Posterior cingulate gyrus (tissue), 11 donors: Measurements from ENCODE around the gene GMNN.
"Not testable (repeated sequence)": the region's sequence is repeated elsewhere in the genome, so short reads cannot be mapped to it uniquely, and the experiment has no call there.

Source experiments
- DNase-seq, 10 donors: peaks; one replicate each; pipeline versions ENCODE4 v3.0.0 to v3.0.0-alpha.2; 2020 to 2021; ENCODE audit warnings: mixed read lengths in 3 of 10
- intact Hi-C: fragments of 100-400 bp; cut with DNase I; formaldehyde crosslinking; loops from one replicate; pipeline ENCODE4 v1.15.1; 2023

Gene GMNN

DNA sequence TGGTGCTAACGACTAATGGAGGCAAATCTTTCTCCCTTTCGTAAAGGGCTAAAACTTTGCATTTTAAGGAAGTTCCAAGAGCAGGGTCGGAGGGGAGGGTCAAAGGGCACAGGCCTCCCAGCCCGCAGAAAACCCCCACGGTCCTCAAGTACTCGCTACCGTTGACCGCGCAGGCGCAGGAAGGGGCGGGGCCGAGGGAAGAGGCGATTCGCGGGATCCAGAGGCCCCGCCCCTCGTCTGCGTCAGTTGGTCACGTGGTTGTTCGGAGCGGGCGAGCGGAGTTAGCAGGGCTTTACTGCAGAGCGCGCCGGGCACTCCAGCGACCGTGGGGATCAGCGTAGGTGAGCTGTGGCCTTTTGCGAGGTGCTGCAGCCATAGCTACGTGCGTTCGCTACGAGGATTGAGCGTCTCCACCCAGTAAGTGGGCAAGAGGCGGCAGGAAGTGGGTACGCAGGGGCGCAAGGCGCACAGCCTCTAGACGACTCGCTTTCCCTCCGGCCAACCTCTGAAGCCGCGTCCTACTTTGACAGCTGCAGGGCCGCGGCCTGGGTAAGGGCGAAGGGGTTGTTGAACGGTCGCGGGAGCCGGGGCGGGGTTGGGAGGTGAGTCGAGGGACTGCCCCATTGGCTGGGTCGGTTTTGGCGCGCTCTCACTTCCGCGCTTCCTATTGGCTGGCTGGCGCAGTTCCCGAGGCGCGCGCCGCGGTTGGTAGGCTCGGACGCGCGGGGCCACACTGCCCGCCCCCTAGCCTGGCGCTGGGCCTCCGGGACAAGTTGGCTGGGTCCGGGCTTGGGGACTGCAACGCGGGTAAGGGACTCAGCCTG is at the start of gene GMNN:
Gene GMNN (plus strand): TSS at position 242 of the 824 bp plus-strand sequence. CDS start 2,310 bp downstream, outside the sequence.
- intact Hi-C loops: loop anchor here (2.0 to 10.0 kb wide), 2 partner anchors 52 to 110 kb away; partner anchors contain the start of genes ACOT13 and TDP2
- DNase-seq: peak; percentile 98 to 100 (median 99)

DNA sequence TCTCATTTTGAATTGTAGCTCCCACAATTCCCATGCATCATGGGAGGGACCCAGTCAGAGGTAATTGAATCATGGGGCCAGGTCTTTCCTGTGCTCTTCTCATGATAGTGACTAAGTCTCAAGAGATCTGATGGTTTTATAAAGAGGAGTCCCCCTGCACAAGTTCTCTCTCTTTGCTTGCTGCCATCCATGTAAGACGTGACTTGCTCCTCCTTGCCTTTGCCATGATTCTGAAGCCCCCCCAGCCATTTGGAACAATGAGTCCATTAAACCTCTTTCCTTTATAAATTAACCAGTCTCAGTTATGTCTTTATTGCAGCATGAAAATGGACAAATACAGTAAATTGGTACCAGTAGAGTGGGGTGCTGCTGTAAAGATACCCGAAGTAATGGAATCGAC is 44.1 kb upstream of the GMNN start:
- intact Hi-C loops, DNase-seq: not testable (repeated sequence)

DNA sequence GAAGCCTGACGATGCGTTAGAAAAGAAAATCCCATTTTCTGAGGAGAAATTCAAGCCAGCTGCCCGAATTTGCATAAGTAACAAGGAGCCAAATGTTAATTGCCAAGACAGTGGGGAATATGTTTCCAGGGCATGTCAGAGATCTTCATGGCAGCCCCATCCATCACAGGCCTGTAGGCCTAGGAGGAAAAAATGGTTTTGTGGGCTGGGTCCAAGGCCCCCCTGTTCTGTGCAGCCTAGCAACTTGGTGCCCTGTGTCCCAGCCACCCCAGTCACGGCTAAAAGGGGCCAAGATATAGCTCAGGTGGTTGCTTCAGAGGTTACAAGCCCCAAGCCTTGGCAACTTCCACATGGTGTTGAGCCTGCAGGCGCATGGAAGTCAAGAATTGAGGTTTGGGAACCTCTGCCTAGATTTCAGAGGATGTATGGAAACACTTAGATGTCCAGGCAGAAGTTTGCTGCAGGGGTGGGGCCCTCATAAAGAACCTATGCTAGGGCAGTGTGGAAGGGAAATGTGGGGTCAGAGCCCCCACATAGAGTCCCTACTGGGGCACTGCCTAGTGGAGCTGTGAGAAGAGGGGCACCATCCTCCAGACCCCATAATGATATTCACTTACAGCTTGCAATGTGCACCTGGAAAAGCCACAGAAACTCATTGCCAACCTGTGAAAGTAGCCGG is 43.1 kb upstream of the GMNN start:
- intact Hi-C loops, DNase-seq: not testable (repeated sequence)

DNA sequence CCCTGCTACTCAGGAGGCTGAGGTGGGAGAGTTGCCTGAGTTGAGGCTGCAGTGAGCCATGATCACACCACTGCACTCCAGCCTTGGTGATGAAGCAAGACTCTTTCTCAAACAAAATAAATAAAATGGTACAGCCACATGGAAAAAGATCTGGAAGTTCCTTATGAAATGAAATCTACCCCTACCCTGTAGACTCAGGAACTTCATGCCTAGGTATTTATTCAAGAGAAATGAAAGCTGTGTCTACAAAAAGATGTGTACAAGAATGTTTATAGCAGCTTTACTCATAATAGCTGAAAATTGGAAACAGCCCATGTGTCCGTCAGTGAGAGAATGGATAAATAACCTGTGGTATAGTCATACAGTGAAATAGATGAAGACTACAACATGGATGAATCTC is 40.6 kb upstream of the GMNN start:
- DNase-seq: no peak
- intact Hi-C loops: no loop called here

DNA sequence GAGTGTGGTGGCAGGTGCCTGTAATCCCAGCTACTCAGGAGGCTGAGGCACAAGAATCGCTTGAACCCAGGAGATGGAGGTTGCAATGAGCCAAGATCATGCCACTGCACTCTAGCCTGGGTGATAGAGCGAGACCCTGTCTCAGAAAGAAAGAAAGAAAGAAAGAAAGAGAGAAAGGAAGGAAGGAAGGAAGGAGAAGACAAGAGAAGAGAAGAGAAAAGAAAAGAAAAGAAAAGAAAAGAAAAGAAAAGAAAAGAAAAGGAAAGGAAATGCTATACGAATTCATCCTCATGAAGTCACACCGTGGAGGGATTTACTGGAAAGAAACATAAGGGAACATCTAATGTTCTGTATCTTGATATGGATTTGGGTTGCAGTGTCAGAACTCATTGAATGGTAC is 40.0 kb upstream of the GMNN start:
- intact Hi-C loops, DNase-seq: not testable (repeated sequence)

DNA sequence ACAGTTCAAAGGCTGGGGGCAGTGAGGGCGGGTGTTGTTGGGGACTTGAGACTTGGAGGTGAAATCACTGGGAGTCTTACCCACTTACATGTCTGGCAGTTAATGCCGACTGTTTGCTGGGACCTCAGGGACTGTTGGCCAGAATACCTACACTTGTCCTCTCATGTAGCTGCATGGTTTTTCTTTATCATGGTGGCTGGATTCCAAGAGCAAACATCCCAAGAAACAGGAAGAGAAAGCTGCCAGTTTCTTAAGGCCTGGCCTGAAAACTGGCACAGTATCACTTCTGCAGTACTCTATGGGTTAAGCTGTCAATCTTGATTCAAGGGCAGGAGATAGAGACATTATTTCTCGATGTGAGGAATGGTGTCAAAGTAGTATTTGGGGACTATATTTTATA is 36.0 kb upstream of the GMNN start:
- intact Hi-C loops: no loop called here
- peak in 1 of 10 donors; percentile 66 for DNase-seq

DNA sequence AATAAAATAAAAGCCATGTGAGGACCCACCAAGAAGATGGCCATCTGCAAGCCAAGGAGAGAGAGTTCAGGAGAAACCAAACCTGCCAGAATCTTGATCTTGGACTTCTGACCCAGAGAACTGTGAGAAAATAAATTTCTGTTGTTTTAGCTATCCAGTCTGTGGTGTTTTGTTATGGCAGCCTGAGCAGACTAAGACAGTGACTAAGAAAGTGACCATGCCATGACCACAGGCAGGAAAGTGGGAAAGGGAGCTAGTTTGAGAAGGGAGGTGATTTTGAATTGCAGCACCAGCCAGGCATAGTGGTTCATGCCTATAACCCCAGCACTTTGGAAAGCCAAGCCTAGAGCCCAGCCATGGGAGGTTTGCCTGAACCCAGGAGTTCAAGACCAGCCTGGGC is 33.9 kb upstream of the GMNN start:
- DNase-seq: no peak
- intact Hi-C loops: no loop called here

DNA sequence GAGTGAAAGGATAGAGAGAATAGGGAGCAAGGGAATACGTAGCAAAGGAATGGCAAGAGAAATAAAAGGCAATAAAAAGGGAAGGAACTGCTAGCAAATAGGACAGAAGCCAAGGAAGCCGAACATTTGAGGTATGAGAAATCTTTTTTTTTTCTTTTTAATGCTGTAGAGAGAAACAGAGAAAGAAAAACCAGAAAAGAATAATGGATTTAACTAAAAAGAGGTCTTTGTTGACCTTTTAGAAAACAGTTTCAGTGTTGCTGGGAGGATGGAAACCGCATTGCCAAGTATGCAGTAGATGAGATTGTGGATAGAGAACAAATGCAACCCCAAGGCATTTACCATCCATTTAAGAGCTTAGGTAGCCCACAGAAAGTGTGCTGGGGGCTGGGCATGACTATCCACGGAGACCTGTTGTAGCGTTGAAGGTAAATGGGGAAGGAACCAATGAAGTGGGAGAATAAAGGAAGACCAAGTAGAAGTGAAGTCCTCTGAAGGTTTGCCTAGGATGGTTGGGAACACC is 32.5 kb upstream of the GMNN start:
- intact Hi-C loops: no loop called here
- DNase-seq: no peak

DNA sequence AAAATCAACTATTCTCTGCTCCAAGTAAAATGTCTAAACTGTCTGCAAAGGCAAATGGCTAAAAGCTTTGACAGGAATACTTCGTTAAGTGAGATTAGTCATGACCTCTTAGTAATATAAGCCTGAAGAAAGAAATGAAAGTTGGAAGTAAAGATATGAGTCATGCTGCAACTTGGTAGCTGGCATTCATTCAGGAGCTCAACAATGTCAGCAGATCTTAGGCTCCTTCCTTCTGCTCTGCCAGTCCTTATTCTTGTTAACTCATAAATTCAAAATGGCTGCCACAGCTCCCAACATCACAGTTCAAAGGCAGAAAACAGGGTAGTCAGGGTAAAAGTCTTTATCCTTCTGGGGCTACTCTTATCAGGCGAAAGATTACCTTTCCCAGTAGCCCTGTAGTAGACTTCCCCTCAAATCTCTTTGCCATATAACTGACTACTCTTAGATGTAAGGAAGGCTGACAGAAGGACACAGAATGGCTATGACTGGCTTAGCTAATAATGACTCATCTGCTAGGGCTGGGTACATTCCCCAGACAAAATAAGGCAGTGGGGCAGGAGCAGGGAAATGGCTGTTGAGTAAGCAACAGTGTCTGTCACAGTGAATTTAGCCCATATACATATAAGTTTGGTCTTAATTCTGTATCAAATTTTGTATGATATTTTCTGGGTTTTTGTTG is 31.3 kb upstream of the GMNN start:
- DNase-seq: no peak
- intact Hi-C loops: no loop called here

DNA sequence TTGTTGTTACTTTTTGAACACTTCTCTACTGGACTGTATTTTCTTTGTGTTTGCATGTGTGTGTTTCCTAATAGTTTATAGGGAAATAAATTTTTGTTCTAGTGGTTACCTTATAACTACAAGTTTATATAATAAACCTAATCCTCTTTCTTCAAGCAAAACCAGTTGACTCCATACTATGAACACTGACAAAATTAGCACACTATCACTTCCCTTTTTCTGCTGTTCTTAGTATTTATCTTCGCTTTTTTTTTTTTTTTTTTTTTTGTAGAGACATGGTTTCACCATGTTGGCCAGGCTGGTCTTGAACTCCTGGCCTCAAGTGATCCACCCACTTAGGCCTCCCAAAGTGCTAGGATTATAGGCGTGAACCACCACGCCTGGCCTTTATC is 30.8 kb upstream of the GMNN start:
- no peak for DNase-seq
- intact Hi-C loops: no loop called here

DNA sequence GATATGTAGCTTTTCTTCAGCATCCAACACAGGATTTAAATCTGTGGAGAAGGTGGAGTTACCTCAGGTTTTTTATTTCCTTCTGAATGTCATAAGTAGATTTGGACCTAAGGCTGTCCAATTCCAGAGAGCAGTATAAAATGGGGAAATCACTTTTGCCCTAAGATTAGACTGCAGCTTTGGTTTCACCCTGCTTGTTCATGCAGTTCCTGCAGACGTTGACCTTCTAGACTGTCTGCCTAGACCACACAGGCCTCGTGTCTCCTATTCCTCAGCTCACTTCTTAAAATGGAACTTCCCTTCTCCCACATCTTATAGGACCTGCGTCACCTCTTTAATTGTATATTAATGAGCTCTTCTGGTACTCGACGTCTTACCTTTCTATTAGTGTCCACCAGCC is 29.8 kb upstream of the GMNN start:
- intact Hi-C loops: no loop called here
- DNase-seq: no peak

DNA sequence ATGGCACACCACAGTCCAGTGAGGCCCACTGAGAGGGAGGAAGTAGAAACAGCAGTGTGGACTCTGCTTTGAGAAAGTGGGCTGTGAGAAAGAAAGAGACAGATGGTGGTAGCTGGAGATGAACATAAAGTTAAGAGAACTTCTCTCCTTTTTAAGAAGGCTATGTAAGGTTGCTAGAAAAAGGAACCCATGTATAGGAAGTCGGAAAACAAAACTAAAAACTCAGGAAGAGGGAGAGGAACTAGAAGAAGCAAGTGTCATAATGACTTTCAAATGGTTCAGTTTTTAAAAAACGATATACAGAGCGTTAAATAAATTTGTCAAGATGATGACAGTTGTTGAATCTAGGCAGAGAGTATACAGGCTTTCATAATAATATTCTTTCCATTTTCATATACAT is 25.4 kb upstream of the GMNN start:
- DNase-seq: no peak
- intact Hi-C loops: no loop called here

DNA sequence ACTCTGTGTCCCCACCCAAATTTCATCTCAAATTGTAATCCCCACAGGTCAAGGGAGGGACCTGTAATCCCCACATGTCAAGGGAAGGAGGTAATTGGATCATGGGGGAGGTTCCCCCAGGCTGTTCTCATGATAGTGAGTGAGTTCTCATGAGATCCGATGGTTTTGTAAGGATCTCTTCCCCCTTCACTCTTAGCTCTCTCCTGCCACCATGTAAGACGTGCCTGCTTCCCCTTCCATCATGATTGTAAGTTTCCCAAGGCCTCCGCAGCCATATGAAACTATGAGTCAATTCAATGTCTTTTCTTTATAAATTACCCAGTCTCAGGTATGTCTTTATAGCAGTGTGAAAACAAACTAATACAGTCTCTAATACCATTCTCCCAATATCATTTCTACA is 23.9 kb upstream of the GMNN start:
- DNase-seq, intact Hi-C loops: not testable (repeated sequence)

DNA sequence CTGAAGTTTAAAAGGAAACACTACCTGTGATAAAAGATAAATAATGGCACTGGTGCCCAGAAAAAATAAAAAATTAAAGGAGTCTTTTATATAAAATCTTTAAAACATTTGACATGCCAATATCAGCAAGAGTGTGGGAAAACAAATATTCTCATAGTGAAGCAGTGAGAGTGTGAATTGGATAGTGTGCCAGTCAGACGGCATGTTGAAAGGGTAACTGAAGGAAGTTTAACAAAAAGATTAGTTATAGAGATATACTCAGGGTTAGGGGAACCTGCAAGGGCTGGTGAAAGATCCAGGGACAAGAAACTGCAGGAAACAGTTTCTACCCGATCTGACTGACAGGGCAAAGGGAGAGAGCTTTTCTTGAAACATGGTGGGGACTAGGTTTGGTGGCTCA is 22.2 kb upstream of the GMNN start:
- no peak for DNase-seq
- intact Hi-C loops: no loop called here

DNA sequence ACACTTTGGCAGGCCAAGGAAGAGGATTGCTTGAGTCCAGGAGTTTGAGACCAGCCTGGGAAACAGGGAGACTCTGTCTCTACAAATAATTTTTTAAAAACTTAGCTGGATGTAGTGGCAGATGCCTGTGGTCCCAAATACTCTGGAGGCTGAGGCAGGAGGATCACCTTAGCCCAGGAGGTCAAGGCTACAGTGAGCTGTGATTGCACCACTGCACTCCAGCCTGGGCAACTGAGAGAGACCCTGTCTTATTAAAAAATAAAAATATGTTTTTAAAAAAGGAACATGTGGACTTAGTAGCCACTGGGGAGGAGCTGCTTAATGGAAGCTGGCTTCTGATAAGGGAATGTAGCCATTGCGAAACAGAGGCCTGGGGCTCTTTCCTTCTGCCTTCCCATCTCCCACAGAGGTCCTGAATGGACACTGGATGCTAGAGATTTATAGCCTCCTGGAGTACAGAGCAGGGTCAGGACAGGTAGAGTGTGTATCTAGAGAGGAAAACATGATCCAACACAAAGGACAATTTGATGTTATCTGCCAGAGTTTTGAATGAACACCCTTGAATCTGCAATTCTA is 21.7 kb upstream of the GMNN start:
- no peak for DNase-seq
- intact Hi-C loops: no loop called here

DNA sequence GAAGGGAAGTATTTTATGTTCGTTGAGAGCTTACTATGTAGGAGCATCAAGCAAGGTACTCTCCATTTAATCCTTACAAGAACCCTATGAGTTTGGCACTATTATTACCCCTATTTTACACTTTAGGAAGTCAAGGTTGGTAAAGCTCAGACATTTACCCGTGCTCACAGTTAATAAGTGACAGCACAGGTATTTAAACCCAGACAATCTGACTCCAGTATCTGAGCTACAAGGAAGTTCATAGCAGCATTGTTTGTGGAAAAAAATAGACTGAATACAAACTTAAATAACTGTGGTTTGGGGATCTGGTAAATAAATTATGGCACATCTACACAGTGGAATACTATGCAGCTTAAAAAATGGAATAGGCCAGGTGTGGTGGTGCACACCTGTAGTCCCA is 21.2 kb upstream of the GMNN start:
- no peak for DNase-seq
- intact Hi-C loops: no loop called here

DNA sequence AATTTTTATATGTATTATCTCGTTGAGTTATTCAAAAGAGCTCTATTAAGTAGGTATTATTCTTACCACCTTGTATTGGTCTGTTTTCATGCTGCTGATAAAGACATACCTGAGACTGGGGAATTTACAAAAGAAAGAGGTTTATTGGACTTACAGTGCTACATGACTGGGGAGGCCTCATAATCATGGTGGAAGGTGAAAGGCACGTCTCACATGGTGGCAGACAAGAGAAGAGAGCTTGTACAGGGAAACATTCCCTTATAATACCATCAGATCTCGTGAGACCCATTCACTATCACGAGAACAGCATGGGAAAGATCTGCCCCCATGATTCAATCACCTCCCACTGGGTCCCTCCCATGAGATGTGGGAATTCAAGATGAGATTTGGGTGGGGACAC is 20.4 kb upstream of the GMNN start:
- DNase-seq, intact Hi-C loops: not testable (repeated sequence)

DNA sequence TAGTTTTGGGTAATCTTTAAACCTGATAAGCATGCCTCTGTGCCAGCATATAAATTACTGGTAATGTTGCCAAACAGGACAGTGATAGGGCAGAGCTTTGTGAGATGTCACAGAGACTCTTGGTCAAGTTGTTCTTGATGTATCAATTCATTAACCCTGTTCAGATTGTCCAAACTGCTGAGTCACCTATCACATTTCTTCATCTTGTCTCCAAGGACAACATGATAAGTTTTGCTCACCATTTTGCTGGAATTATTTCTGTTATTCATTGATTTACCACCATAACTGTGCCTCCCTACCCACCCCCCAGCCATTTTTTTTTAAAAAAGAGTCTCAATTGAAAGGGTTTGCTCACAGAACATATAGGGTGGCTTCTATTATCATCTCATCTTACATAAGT is 19.5 kb upstream of the GMNN start:
- intact Hi-C loops: no loop called here
- no peak for DNase-seq

DNA sequence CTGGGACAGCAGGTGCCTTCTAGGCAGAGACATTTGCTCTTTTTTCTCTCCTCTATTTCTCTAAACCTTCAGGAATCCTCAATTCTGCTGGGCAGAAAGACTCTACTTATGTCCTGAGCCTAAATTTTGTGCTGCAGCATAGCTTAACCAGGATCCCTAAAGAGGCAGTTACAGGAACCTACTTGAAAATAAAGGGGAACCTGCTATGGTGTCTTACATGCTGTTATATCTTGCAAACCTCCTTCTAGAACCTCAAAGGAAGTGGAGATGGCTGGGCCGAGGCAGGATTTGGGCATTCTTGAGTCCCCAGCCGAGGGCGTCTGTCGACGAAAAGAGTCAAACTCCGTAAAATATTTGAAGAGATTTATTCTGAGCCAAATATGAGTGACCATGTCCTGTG is 17.1 kb upstream of the GMNN start:
- intact Hi-C loops: no loop called here
- no peak for DNase-seq

DNA sequence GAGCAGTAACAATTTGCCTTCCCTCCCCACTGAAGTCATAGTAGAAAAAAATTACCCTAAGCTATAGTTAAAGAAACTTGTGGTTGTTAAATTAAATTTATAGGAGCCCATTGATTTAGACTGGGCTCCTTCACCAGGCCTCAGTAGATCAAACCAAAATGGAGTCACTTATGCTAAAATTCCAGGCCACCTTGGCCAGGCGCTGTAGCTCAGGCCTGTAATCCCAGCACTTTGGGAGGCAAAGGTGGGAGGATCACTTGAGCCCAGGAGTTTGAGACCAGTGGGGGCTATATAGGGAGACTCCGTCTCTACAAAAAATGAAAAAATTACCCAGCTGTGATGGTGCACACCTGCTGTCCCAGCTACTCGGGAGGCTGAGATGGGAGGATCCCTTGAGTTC is 15.0 kb upstream of the GMNN start:
- intact Hi-C loops: loop anchor here (10.0 kb wide), 1 partner anchor 475 kb away; no protein-coding TSS in a partner anchor
- no peak for DNase-seq

DNA sequence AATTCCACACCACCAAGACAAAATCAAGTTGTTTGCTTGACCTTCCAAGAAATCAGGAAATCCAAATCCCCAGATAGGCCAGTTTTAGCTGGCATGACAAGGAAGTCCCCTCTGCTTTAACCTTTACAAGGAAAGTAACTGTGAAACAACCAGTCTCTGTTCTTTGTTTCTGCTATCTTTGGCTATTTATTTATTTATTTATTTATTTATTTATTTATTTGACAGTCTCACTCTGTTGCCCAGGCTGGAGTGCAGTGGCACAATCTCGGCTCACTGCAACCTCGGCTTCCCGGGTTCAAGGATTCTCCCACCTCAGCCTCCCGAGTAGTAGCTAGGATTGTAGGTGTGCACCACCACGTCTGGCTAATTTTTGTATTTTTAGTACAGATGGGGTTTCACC is 14.5 kb upstream of the GMNN start:
- intact Hi-C loops: loop anchor here (10.0 kb wide), 1 partner anchor 475 kb away; no protein-coding TSS in a partner anchor

More for the DNA sequence above, 14.5 kb upstream of the GMNN start:
- DNase-seq: no peak
